SK-N-SH treated with all-trans-retinoic acid at 6 μM for 48 hours (cell line): ENCODE measurements around the gene OR6C68.

ENCODE experiments used
- ATAC-seq: fragments of 200-7000 bp; cut with Tn5 transposase; 3 replicates; pipeline ENCODE4 v1.9.1; 2020; ENCODE audit warnings: mild to moderate bottlenecking, moderate library complexity
- ARNTL ChIP-seq: fragments of 450-650 bp; formaldehyde crosslinking; IDR thresholded peaks from 2 replicates; pipeline ENCODE4 v1.5.0; 2020; ENCODE audit warnings: low read depth, mild to moderate bottlenecking, moderate library complexity, borderline replicate concordance
- BACH2 ChIP-seq: fragments of 250-450 bp; sonication (Bioruptor Pico); IDR thresholded peaks from 2 replicates; pipeline ENCODE4 v1.9.0; 2021; ENCODE audit warnings: mild to moderate bottlenecking, borderline replicate concordance
- CSDC2 ChIP-seq: fragments of 250-450 bp; sonication (Bioruptor Pico); IDR thresholded peaks from 2 replicates; pipeline ENCODE4 v1.5.0; 2020; ENCODE audit warnings: mild to moderate bottlenecking, moderate library complexity
- ESRRG ChIP-seq: fragments of 250-450 bp; sonication (Bioruptor Pico); IDR thresholded peaks from 2 replicates; pipeline ENCODE4 v1.6.1; 2021; ENCODE audit warnings: mild to moderate bottlenecking
- GLIS3 ChIP-seq: fragments of 250-450 bp; sonication (Bioruptor Pico); IDR thresholded peaks from 2 replicates; pipeline ENCODE4 v1.5.0; 2020; ENCODE audit warnings: mild to moderate bottlenecking, moderate library complexity
- ISL1 ChIP-seq: fragments of 250-450 bp; sonication (Bioruptor Pico); IDR thresholded peaks from 2 replicates; pipeline ENCODE4 v2.1.2; 2022; ENCODE audit warnings: mild to moderate bottlenecking, moderate library complexity
- OSR1 ChIP-seq: fragments of 250-450 bp; sonication (Bioruptor Pico); IDR thresholded peaks from 2 replicates; pipeline ENCODE4 v1.8.0; 2022; ENCODE audit warnings: moderate library complexity, mild to moderate bottlenecking, inconsistent platforms
- SNAI2 ChIP-seq: fragments of 250-450 bp; sonication (Bioruptor Pico); IDR thresholded peaks from 2 replicates; pipeline ENCODE4 v1.5.0; 2020; ENCODE audit warnings: mild to moderate bottlenecking, moderate library complexity
- TCF4 ChIP-seq: fragments of 250-450 bp; sonication (Bioruptor Pico); IDR thresholded peaks from 2 replicates; pipeline ENCODE4 v1.8.0; 2021; ENCODE audit warnings: mild to moderate bottlenecking, moderate library complexity, borderline replicate concordance
- TOX ChIP-seq: fragments of 250-450 bp; sonication (Bioruptor Pico); IDR thresholded peaks from 2 replicates; pipeline ENCODE4 v1.8.0; 2021; ENCODE audit warnings: mild to moderate bottlenecking, moderate library complexity, borderline replicate concordance
- ZC3H10 ChIP-seq: fragments of 250-450 bp; sonication (Bioruptor Pico); IDR thresholded peaks from 2 replicates; pipeline ENCODE4 v1.5.1; 2021; ENCODE audit warnings: mild to moderate bottlenecking, moderate library complexity
- ZFP3 ChIP-seq: fragments of 250-450 bp; sonication (Bioruptor Pico); IDR thresholded peaks from 2 replicates; pipeline ENCODE4 v1.5.0; 2020; ENCODE audit warnings: mild to moderate bottlenecking, moderate library complexity
- ZFP30 ChIP-seq: fragments of 450-650 bp; formaldehyde crosslinking; IDR thresholded peaks from 2 replicates; pipeline ENCODE4 v1.5.0; 2022; ENCODE audit warnings: mild to moderate bottlenecking, moderate library complexity
- ZNF70 ChIP-seq: fragments of 450-650 bp; formaldehyde crosslinking; IDR thresholded peaks from 2 replicates; pipeline ENCODE4 v1.5.0; 2020; ENCODE audit warnings: mild to moderate bottlenecking, moderate library complexity
- ZNF8 ChIP-seq: fragments of 450-650 bp; formaldehyde crosslinking; IDR thresholded peaks from 2 replicates; pipeline ENCODE4 v1.5.0; 2020; ENCODE audit warnings: mild to moderate bottlenecking, moderate library complexity
- TF ChIP-seq, protein P1 (sequence below): fragments of 250-450 bp; sonication (Bioruptor Pico); IDR thresholded peaks from 2 replicates; pipeline ENCODE4 v1.8.0; 2020; ENCODE audit warnings: mild to moderate bottlenecking, moderate library complexity, borderline replicate concordance
- TF ChIP-seq, protein P2 (sequence below): fragments of 250-450 bp; sonication (Bioruptor Pico); IDR thresholded peaks from 2 replicates; pipeline ENCODE4 v1.5.0; 2020; ENCODE audit warnings: mild to moderate bottlenecking, moderate library complexity
- TF ChIP-seq, protein P3 (sequence below): fragments of 250-450 bp; sonication (Bioruptor Pico); IDR thresholded peaks from 2 replicates; pipeline ENCODE4 v1.5.1; 2020; ENCODE audit warnings: low read depth, mild to moderate bottlenecking, moderate library complexity
- TF ChIP-seq, protein P4 (sequence below): fragments of 250-450 bp; sonication (Bioruptor Pico); IDR thresholded peaks from 2 replicates; pipeline ENCODE4 v1.5.1; 2021; ENCODE audit warnings: mild to moderate bottlenecking, moderate library complexity

OR6C68 gene

DNA sequence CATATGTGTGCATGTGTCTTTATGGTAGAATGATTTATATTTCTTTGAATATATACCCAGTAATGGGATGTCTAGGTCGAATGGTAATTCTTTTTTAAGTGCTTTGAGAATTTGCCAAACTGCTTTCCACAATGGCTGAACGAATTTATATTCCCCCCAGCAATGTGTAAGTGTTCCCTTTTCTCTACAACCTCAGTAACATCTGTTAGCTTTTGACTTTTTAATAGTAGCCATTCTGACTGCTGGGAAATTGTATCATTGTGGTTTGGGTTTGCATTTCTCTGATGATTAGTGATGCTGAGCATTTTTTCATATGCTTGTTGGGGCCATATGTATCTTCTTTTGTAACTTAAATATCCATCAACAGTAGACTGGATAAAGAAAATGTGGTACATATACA lies 9.4 kb downstream of the OR6C68 start:
- no peak for ATAC-seq
- TF ChIP-seq ZFP30 (CRISPR knock-in tag) (no peak), ZC3H10 (no peak), TOX (CRISPR knock-in tag) (no peak), ISL1 (CRISPR knock-in tag) (no peak), SNAI2 (CRISPR knock-in tag) (no peak), BACH2 (CRISPR knock-in tag) (no peak)
- TF ChIP-seq, protein P1, sequence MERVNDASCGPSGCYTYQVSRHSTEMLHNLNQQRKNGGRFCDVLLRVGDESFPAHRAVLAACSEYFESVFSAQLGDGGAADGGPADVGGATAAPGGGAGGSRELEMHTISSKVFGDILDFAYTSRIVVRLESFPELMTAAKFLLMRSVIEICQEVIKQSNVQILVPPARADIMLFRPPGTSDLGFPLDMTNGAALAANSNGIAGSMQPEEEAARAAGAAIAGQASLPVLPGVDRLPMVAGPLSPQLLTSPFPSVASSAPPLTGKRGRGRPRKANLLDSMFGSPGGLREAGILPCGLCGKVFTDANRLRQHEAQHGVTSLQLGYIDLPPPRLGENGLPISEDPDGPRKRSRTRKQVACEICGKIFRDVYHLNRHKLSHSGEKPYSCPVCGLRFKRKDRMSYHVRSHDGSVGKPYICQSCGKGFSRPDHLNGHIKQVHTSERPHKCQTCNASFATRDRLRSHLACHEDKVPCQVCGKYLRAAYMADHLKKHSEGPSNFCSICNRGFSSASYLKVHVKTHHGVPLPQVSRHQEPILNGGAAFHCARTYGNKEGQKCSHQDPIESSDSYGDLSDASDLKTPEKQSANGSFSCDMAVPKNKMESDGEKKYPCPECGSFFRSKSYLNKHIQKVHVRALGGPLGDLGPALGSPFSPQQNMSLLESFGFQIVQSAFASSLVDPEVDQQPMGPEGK (CRISPR knock-in tag), result no peak
- TF ChIP-seq, protein P2, sequence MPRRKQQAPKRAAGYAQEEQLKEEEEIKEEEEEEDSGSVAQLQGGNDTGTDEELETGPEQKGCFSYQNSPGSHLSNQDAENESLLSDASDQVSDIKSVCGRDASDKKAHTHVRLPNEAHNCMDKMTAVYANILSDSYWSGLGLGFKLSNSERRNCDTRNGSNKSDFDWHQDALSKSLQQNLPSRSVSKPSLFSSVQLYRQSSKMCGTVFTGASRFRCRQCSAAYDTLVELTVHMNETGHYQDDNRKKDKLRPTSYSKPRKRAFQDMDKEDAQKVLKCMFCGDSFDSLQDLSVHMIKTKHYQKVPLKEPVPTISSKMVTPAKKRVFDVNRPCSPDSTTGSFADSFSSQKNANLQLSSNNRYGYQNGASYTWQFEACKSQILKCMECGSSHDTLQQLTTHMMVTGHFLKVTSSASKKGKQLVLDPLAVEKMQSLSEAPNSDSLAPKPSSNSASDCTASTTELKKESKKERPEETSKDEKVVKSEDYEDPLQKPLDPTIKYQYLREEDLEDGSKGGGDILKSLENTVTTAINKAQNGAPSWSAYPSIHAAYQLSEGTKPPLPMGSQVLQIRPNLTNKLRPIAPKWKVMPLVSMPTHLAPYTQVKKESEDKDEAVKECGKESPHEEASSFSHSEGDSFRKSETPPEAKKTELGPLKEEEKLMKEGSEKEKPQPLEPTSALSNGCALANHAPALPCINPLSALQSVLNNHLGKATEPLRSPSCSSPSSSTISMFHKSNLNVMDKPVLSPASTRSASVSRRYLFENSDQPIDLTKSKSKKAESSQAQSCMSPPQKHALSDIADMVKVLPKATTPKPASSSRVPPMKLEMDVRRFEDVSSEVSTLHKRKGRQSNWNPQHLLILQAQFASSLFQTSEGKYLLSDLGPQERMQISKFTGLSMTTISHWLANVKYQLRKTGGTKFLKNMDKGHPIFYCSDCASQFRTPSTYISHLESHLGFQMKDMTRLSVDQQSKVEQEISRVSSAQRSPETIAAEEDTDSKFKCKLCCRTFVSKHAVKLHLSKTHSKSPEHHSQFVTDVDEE (CRISPR knock-in tag), result no peak
- TF ChIP-seq, protein P3, sequence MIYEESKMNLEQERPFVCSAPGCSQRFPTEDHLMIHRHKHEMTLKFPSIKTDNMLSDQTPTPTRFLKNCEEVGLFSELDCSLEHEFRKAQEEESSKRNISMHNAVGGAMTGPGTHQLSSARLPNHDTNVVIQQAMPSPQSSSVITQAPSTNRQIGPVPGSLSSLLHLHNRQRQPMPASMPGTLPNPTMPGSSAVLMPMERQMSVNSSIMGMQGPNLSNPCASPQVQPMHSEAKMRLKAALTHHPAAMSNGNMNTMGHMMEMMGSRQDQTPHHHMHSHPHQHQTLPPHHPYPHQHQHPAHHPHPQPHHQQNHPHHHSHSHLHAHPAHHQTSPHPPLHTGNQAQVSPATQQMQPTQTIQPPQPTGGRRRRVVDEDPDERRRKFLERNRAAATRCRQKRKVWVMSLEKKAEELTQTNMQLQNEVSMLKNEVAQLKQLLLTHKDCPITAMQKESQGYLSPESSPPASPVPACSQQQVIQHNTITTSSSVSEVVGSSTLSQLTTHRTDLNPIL (CRISPR knock-in tag), result no peak
- TF ChIP-seq, protein P4, sequence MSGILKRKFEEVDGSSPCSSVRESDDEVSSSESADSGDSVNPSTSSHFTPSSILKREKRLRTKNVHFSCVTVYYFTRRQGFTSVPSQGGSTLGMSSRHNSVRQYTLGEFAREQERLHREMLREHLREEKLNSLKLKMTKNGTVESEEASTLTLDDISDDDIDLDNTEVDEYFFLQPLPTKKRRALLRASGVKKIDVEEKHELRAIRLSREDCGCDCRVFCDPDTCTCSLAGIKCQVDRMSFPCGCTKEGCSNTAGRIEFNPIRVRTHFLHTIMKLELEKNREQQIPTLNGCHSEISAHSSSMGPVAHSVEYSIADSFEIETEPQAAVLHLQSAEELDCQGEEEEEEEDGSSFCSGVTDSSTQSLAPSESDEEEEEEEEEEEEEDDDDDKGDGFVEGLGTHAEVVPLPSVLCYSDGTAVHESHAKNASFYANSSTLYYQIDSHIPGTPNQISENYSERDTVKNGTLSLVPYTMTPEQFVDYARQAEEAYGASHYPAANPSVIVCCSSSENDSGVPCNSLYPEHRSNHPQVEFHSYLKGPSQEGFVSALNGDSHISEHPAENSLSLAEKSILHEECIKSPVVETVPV (CRISPR knock-in tag), result no peak

DNA sequence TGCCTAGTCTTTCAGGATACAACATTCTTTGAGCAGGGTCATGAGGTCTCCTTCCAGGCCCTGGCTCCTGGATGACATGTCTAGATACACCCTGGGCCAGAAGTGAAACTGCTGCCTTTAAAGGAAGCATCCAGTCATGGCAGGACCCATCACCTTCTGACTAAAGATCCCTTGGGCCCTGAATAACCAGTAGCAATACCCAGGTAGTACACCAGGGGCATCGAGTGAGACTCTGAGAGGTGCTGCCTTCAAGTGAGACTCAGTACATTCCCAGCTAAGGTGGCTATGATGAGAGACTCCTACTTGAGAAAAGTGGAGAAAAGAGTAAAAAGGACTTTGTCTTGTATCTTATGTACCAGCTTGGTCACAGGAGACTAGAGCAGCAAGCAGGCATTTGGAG lies 23.5 kb downstream of the OR6C68 start:
- no peak for TF ChIP-seq TCF4
- TF ChIP-seq BACH2 (CRISPR knock-in tag), result no peak
- no peak for TF ChIP-seq ZFP30 (CRISPR knock-in tag)
- TF ChIP-seq TOX (CRISPR knock-in tag), result no peak
- TF ChIP-seq, protein P3 (CRISPR knock-in tag), result no peak
- no peak for TF ChIP-seq ZNF70 (CRISPR knock-in tag)
- no peak for TF ChIP-seq ZC3H10
- no peak for TF ChIP-seq ESRRG (CRISPR knock-in tag)
- TF ChIP-seq, protein P2 (CRISPR knock-in tag), result no peak
- no peak for TF ChIP-seq ZNF8 (CRISPR knock-in tag)
- TF ChIP-seq, protein P1 (CRISPR knock-in tag), result no peak
- no peak for TF ChIP-seq SNAI2 (CRISPR knock-in tag)
- TF ChIP-seq ZFP3 (CRISPR knock-in tag), result no peak
- no peak for TF ChIP-seq CSDC2
- no peak for TF ChIP-seq GLIS3 (CRISPR knock-in tag)
- TF ChIP-seq, protein P4 (CRISPR knock-in tag), result no peak
- TF ChIP-seq ARNTL (CRISPR knock-in tag), result no peak
- TF ChIP-seq OSR1 (CRISPR knock-in tag), result no peak
- ATAC-seq, result no peak
